GM18870 (cell line): ENCODE measurements around the gene CD80.

Source experiments
- ATAC-seq: cut with Tn5 transposase; IDR thresholded peaks from one replicate; pipeline ENCODE4 v1.9.1; 2021; ENCODE audit warnings: moderate library complexity; ENCODE audit not compliant: unreplicated experiment

Gene CD80

GRCh38 chr3:119550192-119550910, 9.1 kb downstream of the CD80 start:
- ATAC-seq: peak; percentile 40

GRCh38 chr3:119548341-119548740, 11.1 kb downstream of the CD80 start:
- ATAC-seq: no peak

GRCh38 chr3:119547227-119547626, 12.2 kb downstream of the CD80 start:
- ATAC-seq: no peak

DNA sequence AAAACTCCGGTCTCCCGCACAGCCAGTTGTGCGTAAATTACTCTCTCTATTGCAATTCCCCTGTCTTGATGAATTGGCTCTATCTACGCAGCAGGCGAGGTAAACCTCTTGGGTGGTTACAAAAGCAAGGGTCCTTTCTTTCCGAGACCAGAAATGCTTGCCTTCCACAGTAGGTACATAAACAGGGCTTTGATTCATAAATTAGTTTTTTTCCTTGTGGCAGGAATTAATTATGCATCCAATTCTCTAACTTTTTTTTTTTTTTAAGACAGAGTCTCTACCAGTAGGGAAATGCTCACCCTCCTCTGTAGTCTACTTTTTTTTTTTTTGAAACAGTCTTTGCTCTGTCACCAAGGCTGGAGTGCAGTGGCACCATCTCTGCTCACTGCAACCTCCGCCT, 16.3 kb downstream of the CD80 start:
- no peak for ATAC-seq

DNA sequence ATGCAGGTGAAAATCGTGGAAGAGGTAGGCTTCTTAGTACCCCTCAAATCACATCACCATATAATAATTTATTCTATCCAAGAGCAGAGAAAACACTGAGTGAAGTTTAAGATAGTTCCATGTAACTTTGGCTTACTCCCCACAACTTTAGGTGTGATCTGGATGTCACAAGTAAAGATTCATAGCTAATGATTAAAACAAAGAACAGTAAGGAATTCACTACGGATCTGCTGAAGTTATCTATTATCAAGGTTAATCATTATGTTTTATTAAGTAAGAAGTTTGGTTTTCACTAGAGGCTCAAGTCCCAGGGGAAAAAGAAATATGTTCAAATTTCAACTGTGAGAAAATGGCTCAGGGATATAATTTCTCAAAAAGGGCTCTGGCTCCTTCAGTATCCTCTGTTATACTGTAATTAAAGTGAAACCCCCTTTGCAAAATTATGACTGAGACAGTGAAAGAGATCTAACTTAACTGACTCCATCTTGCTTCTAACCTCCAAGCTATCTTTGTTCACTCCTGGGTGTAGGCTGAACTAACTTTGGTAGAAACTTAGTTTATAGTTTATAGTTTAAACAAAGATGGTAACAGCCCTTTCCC, 17.1 kb downstream of the CD80 start:
- peak; percentile 44 for ATAC-seq

DNA sequence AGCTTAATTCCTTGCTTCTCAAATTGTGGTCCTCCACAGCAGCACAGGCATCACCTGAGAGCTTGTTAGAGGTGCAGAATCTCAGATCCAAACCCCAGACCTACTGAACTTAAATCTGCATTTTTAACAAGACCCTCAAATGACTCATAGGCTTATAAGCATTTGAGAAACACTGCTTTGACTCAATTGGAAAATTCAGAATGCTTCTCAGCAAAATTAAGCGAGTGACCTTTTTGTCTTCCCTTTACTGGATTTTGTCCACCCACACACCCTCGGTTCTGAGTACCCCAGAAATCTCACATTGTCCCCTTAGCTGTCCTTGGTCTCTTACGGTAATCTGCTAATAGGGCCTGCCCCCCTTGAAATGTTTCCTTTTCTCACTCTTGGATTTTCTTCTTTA, 17.9 kb downstream of the CD80 start:
- ATAC-seq: no peak

DNA sequence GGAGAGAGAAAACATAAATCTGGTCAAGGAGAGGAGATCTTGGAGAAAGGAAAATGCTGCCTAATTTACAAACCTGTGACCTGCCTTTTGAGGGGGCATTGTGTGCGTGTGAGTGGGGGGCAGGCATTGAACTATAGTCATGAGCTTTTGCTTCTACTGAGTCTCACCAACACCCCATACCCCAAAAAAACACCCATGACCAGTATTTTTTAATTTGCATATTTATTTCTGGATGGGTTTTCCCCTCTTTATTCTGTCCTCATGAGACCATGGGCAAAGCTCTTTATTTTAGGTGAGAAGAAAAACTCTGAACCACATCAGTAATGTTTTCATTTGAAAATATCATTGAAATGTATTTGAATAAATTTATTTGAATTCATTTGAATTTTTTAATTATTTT, 20.6 kb downstream of the CD80 start:
- ATAC-seq: no peak

GRCh38 chr3:119536757-119537156, 22.7 kb downstream of the CD80 start:
- ATAC-seq: no peak

DNA sequence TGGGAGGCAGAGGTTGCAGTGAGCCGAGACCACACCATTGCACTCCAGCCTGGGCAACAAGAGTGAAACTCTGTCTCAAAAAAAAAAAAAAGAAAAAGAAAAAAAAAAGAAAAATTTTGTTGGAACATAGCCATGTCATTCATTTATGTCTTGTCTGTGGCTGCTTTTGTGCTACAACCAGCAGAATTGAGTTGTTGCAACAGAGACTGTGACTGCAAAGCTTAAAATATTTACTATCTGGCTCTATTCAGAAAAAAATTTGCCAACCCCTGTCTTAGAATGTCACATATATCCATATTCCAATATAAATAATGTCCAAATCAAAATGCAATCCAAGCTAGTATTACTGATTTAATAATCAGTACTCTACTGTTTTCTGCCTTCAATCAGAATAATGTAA, 25.1 kb downstream of the CD80 start:
- no peak for ATAC-seq

DNA sequence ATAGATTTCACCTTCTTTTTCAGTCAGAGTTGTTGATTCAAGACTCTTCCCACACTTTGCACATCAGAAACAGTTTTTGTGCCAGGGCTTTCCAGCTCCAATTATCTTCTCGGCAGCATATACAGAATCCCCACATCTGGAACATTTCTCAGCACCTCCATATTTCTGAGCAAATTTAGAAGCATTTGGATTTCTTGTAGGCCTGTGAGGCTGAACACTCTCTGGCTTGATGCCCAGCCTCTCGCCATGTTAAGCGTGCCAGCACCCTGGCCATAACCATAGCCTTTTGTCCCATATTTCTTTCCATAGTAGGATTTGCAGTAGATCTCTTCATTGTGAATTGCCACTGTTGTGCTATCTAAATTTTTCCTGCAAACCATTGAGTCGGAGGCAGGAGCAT, 28.3 kb downstream of the CD80 start:
- ATAC-seq: no peak

- ATAC-seq: no peak
Measured at GRCh38 chr3:119530456-119530855, 29.0 kb downstream of the CD80 start.

GRCh38 chr3:119529883-119530282, 29.5 kb downstream of the CD80 start:
- ATAC-seq: no peak

GRCh38 chr3:119527714-119528113, 31.7 kb downstream of the CD80 start:
- no peak for ATAC-seq

DNA sequence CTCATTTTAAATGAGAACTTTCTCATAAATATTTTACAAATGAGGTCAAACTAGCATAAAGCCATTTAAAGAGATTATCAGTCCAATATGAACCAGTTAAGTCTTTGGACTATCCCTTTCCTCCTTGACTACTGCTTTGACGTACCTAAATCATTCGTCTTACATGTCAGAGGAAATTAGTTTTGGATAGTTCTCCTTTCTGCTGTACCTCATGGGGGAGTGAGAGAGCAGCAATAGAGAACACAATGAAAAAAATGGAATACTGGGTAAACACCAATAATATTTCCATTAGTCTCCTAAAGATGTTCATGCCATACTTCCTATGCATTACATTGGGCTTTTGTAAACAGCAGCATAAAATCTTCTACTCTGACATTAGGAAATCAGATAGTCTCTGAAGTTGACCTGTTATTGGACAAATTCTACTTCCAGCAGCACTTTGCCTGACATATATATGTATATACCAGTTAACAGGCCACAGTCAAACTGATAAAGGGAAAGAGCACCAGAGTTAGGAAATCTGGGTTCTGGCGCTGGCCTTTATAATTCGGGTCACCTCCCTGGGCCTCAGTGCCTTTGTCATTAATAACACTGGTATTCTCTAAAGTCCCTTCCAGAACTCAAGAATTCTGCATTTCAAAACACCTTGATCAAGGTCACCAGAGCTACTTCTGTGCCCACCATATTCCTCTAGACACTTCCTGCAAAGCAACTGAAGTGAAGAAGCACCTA, 34.3 kb downstream of the CD80 start:
- ATAC-seq: no peak

- ATAC-seq: no peak
Measured at GRCh38 chr3:119518026-119518425, 41.4 kb downstream of the CD80 start.

DNA sequence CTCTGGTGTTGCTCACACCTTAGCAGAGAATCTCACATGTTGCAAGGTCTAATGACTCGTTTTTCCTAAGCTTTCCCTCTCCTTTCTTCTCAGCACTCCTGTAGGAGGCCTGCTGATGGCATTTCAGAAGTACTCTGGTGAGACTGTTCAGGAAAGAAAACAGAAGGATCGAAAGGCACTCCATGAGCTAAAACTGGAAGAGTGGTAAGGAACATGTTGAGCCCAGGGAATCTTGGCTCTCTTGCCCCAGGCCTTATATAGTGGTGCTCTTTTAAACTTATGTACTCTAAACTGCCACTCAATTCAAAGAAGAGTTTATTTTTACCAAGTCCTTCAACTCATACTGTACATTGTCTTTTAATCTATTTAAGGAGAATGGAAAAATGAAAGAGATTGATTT, 42.3 kb downstream of the CD80 start:
- no peak for ATAC-seq

- ATAC-seq: no peak
Measured at GRCh38 chr3:119514637-119515036, 44.8 kb downstream of the CD80 start.

GRCh38 chr3:119510690-119511089, 48.7 kb downstream of the CD80 start:
- no peak for ATAC-seq

DNA sequence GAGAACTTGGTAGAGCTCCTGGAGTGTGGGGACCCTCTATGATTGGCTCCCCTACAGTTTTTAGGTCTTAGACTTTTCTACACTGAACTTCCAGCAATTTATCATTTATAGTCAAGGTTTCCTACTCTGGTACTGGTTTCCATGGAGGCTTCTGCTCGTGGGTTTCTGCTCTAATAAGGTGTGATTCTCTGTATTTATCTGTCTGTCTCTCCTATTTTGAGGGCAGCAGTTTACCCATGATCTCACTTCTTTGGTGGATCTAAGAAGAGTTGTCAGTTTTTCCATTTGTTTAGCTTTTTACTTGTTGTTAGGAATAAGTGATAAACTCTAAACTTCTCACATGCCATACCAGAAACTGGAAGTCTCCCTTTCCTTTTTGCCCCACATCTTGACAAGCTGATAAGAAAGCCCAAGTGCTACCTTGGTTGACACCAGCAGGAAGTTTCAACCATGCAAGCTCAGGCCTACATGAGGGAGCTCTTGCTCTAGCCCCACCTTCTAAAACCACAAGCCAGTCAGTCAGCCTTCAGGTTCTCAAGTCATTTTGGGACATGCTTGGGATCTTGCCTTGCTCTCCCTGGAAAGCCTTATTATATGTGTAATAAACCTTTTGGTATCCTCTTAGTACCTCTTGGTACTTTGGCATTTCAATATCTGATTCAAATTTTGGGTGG, 51.1 kb downstream of the CD80 start:
- ATAC-seq: no peak

GRCh38 chr3:119507404-119507803, 52.0 kb downstream of the CD80 start:
- ATAC-seq: no peak

DNA sequence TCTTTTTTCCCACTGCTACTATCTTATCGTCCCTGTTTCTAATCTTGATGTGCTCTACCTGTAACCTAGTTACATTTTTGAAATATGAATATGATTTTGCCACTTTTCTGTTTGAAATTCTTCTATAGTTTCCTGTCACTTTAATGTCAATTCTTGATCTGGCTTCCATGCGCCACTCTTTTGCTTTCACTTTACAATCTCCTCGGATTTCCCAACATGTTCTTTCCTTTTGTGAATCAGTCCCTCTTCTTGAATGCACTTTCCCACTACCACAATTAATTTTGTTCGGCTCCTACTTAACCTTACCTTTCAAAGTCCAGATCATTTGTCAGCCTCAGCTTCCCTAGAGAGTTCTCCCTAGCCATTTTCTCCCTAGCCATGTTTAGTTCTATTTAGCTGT, 52.8 kb downstream of the CD80 start:
- no peak for ATAC-seq

- ATAC-seq: no peak
Measured at GRCh38 chr3:119500901-119501300, 58.5 kb downstream of the CD80 start.
